ENCODE data around the gene CTNNA3. TPM values are rescaled to one million over a fixed set of nuclear protein-coding genes. Genes with fewer than 3 reads are reported as not detected.

Gene CTNNA3
- total RNA-seq, 1 experiment from 2014 or later: not detected

- no peak for DNase-seq (ENCODE audit: low read depth)
Observed at GRCh38 chr10:66294538-66294937, 1401.5 kb downstream of the CTNNA3 start.

- no peak for DNase-seq (ENCODE audit: low read depth)
Observed at GRCh38 chr10:66292922-66293321, 1403.1 kb downstream of the CTNNA3 start.

- DNase-seq (ENCODE audit: low read depth): no peak
Observed at GRCh38 chr10:66292456-66292855, 1403.5 kb downstream of the CTNNA3 start.

- DNase-seq (ENCODE audit: low read depth): no peak
Observed at GRCh38 chr10:66291133-66291532, 1404.9 kb downstream of the CTNNA3 start.

GRCh38 chr10:66284621-66285020 is 1411.4 kb downstream of the CTNNA3 start:
- no peak for DNase-seq (ENCODE audit: low read depth)

- DNase-seq (ENCODE audit: low read depth): no peak
Observed at GRCh38 chr10:66283874-66284464, 1412.0 kb downstream of the CTNNA3 start.

GRCh38 chr10:66283064-66283463 is 1412.9 kb downstream of the CTNNA3 start:
- DNase-seq (ENCODE audit: low read depth): no peak

GRCh38 chr10:66281327-66281726 is 1414.7 kb downstream of the CTNNA3 start:
- no peak for DNase-seq (ENCODE audit: low read depth)

- no peak for DNase-seq (ENCODE audit: low read depth)
Observed at GRCh38 chr10:66277481-66277880, 1418.5 kb downstream of the CTNNA3 start.

- no peak for DNase-seq (ENCODE audit: low read depth)
Observed at GRCh38 chr10:66273966-66274519, 1422.0 kb downstream of the CTNNA3 start.

- no peak for DNase-seq (ENCODE audit: low read depth)
Observed at GRCh38 chr10:66265398-66265797, 1430.6 kb downstream of the CTNNA3 start.

- no peak for DNase-seq (ENCODE audit: low read depth)
Observed at GRCh38 chr10:66259836-66260235, 1436.2 kb downstream of the CTNNA3 start.

GRCh38 chr10:66258693-66259092 is 1437.3 kb downstream of the CTNNA3 start:
- DNase-seq (ENCODE audit: low read depth): no peak

GRCh38 chr10:66257801-66258200 is 1438.2 kb downstream of the CTNNA3 start:
- DNase-seq (ENCODE audit: low read depth): no peak

- DNase-seq (ENCODE audit: low read depth): no peak
Observed at GRCh38 chr10:66252986-66253385, 1443.0 kb downstream of the CTNNA3 start.

GRCh38 chr10:66246177-66246576 is 1449.8 kb downstream of the CTNNA3 start:
- no peak for DNase-seq (ENCODE audit: low read depth)

- no peak for DNase-seq (ENCODE audit: low read depth)
Observed at GRCh38 chr10:66244953-66245352, 1451.0 kb downstream of the CTNNA3 start.

GRCh38 chr10:66242885-66243284 is 1453.1 kb downstream of the CTNNA3 start:
- DNase-seq (ENCODE audit: low read depth): no peak

GRCh38 chr10:66239062-66239461 is 1456.9 kb downstream of the CTNNA3 start:
- DNase-seq (ENCODE audit: low read depth): no peak

GRCh38 chr10:66238343-66238742 is 1457.7 kb downstream of the CTNNA3 start:
- no peak for DNase-seq (ENCODE audit: low read depth)

GRCh38 chr10:66234872-66235271 is 1461.1 kb downstream of the CTNNA3 start:
- no peak for DNase-seq (ENCODE audit: low read depth)

GRCh38 chr10:66228887-66229286 is 1467.1 kb downstream of the CTNNA3 start:
- DNase-seq (ENCODE audit: low read depth): no peak

- no peak for DNase-seq (ENCODE audit: low read depth)
Observed at GRCh38 chr10:66223656-66224055, 1472.3 kb downstream of the CTNNA3 start.

- no peak for DNase-seq (ENCODE audit: low read depth)
Observed at GRCh38 chr10:66222462-66223046, 1473.4 kb downstream of the CTNNA3 start.
